ENCODE measurements around the gene XRCC1. TPM values are rescaled to one million over a fixed set of nuclear protein-coding genes. Genes with fewer than 3 reads are reported as not detected.

Gene XRCC1
- total and polyA plus RNA-seq, 9 of the 15 experiments (the other 6 are each of a cell fraction or from before 2014, with no cell fraction given), result 1.5 to 36.9 (median 24.9) TPM

DNA sequence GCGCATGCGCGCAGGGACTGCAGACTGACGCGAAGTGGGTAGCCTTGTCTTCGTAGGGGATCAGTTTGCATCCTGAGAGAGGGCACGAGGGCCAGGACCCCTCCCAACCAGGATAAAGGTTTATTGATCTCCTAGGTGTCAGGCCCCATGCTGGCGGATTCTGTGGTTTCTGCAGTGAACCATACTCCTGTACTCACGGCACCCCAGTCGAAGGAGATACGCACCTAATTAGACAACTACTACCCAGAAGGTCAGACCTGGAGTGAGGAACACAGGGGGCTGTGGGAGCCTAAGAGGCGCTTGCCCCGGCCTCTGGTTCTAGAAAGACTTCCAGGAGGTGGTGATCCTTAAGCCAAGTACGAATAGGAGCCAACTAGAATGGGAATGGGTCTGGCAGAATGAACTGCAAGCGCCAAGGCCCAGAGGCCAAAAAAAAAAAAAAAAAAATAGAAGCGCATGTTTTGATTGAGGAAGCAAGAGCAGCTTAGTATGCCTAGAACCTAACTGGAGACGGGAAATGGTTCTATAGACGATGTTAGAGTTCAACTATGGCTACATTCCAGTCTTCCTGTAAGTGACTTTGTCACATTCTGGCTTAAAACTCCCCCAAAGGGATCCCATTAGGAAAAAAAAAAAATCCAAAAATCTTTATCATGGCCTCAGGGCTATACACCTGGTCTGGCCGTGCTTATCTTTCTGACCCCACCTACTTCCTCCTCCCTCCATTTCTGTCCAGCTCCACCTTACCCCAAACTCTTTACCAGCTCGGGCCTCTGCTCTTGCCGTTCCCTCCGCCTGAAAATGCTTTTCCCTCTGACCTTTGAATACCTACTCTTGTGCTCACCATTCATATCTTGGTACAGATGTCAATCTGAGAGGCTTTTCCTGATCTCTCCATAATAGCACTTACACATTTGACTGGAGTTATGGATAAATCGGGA is 45.0 kb upstream of the XRCC1 start (continued):
- TF ChIP-seq, protein P1, sequence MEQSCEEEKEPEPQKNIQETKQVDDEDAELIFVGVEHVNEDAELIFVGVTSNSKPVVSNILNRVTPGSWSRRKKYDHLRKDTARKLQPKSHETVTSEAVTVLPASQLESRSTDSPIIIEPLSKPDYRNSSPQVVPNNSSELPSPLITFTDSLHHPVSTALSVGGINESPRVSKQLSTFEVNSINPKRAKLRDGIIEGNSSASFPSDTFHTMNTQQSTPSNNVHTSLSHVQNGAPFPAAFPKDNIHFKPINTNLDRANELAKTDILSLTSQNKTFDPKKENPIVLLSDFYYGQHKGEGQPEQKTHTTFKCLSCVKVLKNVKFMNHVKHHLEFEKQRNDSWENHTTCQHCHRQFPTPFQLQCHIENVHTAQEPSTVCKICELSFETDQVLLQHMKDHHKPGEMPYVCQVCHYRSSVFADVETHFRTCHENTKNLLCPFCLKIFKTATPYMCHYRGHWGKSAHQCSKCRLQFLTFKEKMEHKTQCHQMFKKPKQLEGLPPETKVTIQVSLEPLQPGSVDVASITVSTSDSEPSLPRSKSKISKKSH (CRISPR knock-in tag; IDR thresholded peaks at IDR 0.05), result no peak
- TF ChIP-seq ETV6 (IDR thresholded peaks at IDR 0.05; ENCODE audit: borderline replicate concordance in 1 of 2, low read depth in 2 of 2, low read length in 1 of 2) (no peak), ETV6 (CRISPR knock-in tag; IDR thresholded peaks at IDR 0.05; ENCODE audit: borderline replicate concordance) (no peak), PHB2 (IDR thresholded peaks at IDR 0.05; ENCODE audit: low read depth) (peak; percentile 38; the same call in 1 of the 2 replicates), HDAC1 (IDR thresholded peaks at IDR 0.05) (peak in 1 of 2 experiments; percentile 44; a peak in 1 of 4 replicates), ESRRA (IDR thresholded peaks at IDR 0.05; ENCODE audit: borderline replicate concordance, low read depth) (peak; percentile 25; the same call in 1 of the 2 replicates), TRIM24 (IDR thresholded peaks at IDR 0.05) (peak in 1 of 2 experiments; percentile 35; a peak in 1 of 4 replicates), MTA2 (IDR thresholded peaks at IDR 0.05; ENCODE audit: low read depth) (peak; percentile 44; the same call in 1 of the 2 replicates), ETS2 (tag; IDR thresholded peaks at IDR 0.05; ENCODE audit: borderline replicate concordance, poor library complexity, severe bottlenecking) (no peak), RAD21 (CRISPR knock-in tag; conservative IDR thresholded peaks at IDR 0.05 in 1 of 2, IDR thresholded peaks at IDR 0.05 in 1 of 2) (no peak), ZNF12 (CRISPR knock-in tag; IDR thresholded peaks at IDR 0.05) (no peak; the same call in 1 of the 2 replicates), ATF7 (IDR thresholded peaks at IDR 0.05) (no peak), SNRNP70 (optimal IDR thresholded peaks at IDR 0.05; ENCODE audit: low read depth, low read length) (no peak), NCOR1 (IDR thresholded peaks at IDR 0.05) (no peak), GABPB1 (CRISPR knock-in tag; IDR thresholded peaks at IDR 0.05) (no peak), PHF20 (IDR thresholded peaks at IDR 0.05; ENCODE audit: partially characterized antibody) (no peak), YBX1 (IDR thresholded peaks at IDR 0.05) (no peak), CHCHD3 (CRISPR knock-in tag; IDR thresholded peaks at IDR 0.05) (no peak), U2AF2 (optimal IDR thresholded peaks at IDR 0.05; ENCODE audit: low read depth, low read length) (no peak), ZBTB2 (IDR thresholded peaks at IDR 0.05) (peak; percentile 85; the same call in 1 of the 2 replicates), ZNF384 (IDR thresholded peaks at IDR 0.05; ENCODE audit: low read depth, low read length) (peak; percentile 61; the same call in 1 of the 2 replicates)
- TF ChIP-seq, protein P2, sequence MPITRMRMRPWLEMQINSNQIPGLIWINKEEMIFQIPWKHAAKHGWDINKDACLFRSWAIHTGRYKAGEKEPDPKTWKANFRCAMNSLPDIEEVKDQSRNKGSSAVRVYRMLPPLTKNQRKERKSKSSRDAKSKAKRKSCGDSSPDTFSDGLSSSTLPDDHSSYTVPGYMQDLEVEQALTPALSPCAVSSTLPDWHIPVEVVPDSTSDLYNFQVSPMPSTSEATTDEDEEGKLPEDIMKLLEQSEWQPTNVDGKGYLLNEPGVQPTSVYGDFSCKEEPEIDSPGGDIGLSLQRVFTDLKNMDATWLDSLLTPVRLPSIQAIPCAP (CRISPR knock-in tag; IDR thresholded peaks at IDR 0.05; ENCODE audit: borderline replicate concordance), result no peak
- TF ChIP-seq, protein P3, sequence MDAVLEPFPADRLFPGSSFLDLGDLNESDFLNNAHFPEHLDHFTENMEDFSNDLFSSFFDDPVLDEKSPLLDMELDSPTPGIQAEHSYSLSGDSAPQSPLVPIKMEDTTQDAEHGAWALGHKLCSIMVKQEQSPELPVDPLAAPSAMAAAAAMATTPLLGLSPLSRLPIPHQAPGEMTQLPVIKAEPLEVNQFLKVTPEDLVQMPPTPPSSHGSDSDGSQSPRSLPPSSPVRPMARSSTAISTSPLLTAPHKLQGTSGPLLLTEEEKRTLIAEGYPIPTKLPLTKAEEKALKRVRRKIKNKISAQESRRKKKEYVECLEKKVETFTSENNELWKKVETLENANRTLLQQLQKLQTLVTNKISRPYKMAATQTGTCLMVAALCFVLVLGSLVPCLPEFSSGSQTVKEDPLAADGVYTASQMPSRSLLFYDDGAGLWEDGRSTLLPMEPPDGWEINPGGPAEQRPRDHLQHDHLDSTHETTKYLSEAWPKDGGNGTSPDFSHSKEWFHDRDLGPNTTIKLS (IDR thresholded peaks at IDR 0.05; ENCODE audit: borderline replicate concordance, low read depth), result 0 out of 2 replicates have a peak, but pooled peaks have one; percentile 5
